ENCODE measurements around the gene MYMK. TPM values are rescaled to one million over a fixed set of nuclear protein-coding genes. Genes with fewer than 3 reads are reported as not detected.

The MYMK gene
- total and polyA plus RNA-seq, 12 donors = not detected

- DNase-seq = no peak
Observed at GRCh38 chr9:133518200-133518599, 6.6 kb downstream of the MYMK start.

GRCh38 chr9:133517711-133518110 is 7.0 kb downstream of the MYMK start:
- intact Hi-C loops (cut with DNase I) = no loop called here

More at GRCh38 chr9:133518200-133518599, 6.6 kb downstream of the MYMK start:
- Histone ChIP-seq H3K27ac (no peak overlapping the region), H3K4me3 (no peak overlapping the region), H3K9me3 (no peaks in the 10 kb centered on the region), H3K36me3 (no peaks in the 10 kb centered on the region), H3K4me1 (peaks cover 5 to 17% (median 13%) of the 10 kb centered on the region in 9 donors), H3K27me3 (peaks cover 0 to 16% (median 0%) of the 10 kb centered on the region in 7 donors)
- intact Hi-C loops (cut with DNase I) = no loop called here
- no peak for ATAC-seq
- WGBS, 2 donors = 87 to 96% methylated on average over 5 of the region's 5 CpGs
- TF ChIP-seq CTCF (IDR thresholded peaks at IDR 0.05) = no peak

GRCh38 chr9:133516961-133517350 is 7.8 kb downstream of the MYMK start:
- no peak for ATAC-seq
- DNase-seq = peak in 1 of 2 donors; percentile 6
- WGBS, 2 donors = 97 to 99% methylated on average over 9 of the region's 9 CpGs
- H3K4me1 ChIP-seq = peaks cover 5 to 23% (median 15%) of the 10 kb centered on the region in 9 donors
- H3K36me3 ChIP-seq = no peaks in the 10 kb centered on the region
- no peak for TF ChIP-seq CTCF (IDR thresholded peaks at IDR 0.05)
- H3K9me3 ChIP-seq = no peaks in the 10 kb centered on the region
- H3K4me3 ChIP-seq = no peak overlapping the region
- intact Hi-C loops (cut with DNase I) = no loop called here
- peaks cover 0 to 16% (median 0%) of the 10 kb centered on the region in 7 donors for H3K27me3 ChIP-seq
- no peak overlapping the region for H3K27ac ChIP-seq

More at GRCh38 chr9:133517711-133518110, 7.0 kb downstream of the MYMK start:
- DNase-seq (no peak), ATAC-seq (no peak)
- no peak for TF ChIP-seq CTCF (IDR thresholded peaks at IDR 0.05)
- Histone ChIP-seq H3K27ac (no peak overlapping the region), H3K4me3 (no peak overlapping the region), H3K9me3 (no peaks in the 10 kb centered on the region), H3K4me1 (peaks cover 5 to 22% (median 15%) of the 10 kb centered on the region in 9 donors), H3K27me3 (peaks cover 0 to 16% (median 0%) of the 10 kb centered on the region in 7 donors), H3K36me3 (no peaks in the 10 kb centered on the region)
- 82 to 83% methylated on average over 8 of the region's 8 CpGs for WGBS, 2 donors

GRCh38 chr9:133516256-133516960 is 8.4 kb downstream of the MYMK start:
- DNase-seq = no peak
- no peaks in the 10 kb centered on the region for H3K9me3 ChIP-seq
- intact Hi-C loops (cut with DNase I) = no loop called here
- 84 to 90% methylated on average over 11 of the region's 11 CpGs for WGBS, 2 donors
- no peak for TF ChIP-seq CTCF (IDR thresholded peaks at IDR 0.05)
- no peaks in the 10 kb centered on the region for H3K36me3 ChIP-seq
- ATAC-seq = no peak
- no peak overlapping the region for H3K4me3 ChIP-seq
- H3K4me1 ChIP-seq = peaks cover 5 to 23% (median 15%) of the 10 kb centered on the region in 9 donors
- H3K27me3 ChIP-seq = peaks cover 0 to 16% (median 0%) of the 10 kb centered on the region in 7 donors
- no peak overlapping the region for H3K27ac ChIP-seq

All from heart right ventricle (tissue), 16 donors.